Tibial nerve (tissue), 4 donors: ENCODE results near the gene RETSAT. TPM values are rescaled to one million over a fixed set of nuclear protein-coding genes. Genes with fewer than 3 reads are reported as not detected.
"Not testable (repeated sequence)": the region's sequence is repeated elsewhere in the genome, so short reads cannot be mapped to it uniquely, and the experiment has no call there.

ENCODE experiments used
- DNase-seq, 2 donors: peaks; one replicate each; pipeline ENCODE4 v3.0.0-alpha.2; 2019; ENCODE audit warnings: low spot score in 2 of 2
- H3K27ac ChIP-seq, 4 donors: fragments of 200-600 bp; sonication (generic) in 3 of 4; one replicate each; pipeline ENCODE4 v1.5.1; 2017 to 2019; ENCODE audit warnings: mild to moderate bottlenecking in 1 of 4
- H3K27me3 ChIP-seq, 2 donors: fragments of 200-600 bp; sonication (generic) in 1 of 2; one replicate each; pipeline versions ENCODE4 v1.5.1 to v1.6.0; 2017 to 2019
- H3K36me3 ChIP-seq, 3 donors: fragments of 200-600 bp; sonication (generic); one replicate each; pipeline ENCODE4 v1.5.1; 2018 to 2019
- H3K4me1 ChIP-seq, 4 donors: fragments of 200-600 bp; sonication (generic) in 3 of 4; one replicate each; pipeline ENCODE4 v1.5.1; 2017 to 2019
- H3K4me3 ChIP-seq, 4 donors: fragments of 200-600 bp; sonication (generic) in 3 of 4; one replicate each; pipeline ENCODE4 v1.5.1; 2017 to 2019; ENCODE audit warnings: mild to moderate bottlenecking in 1 of 4, moderate library complexity in 1 of 4
- H3K9me3 ChIP-seq, 4 donors: fragments of 200-600 bp; sonication (generic) in 3 of 4; one replicate each; pipeline ENCODE4 v1.5.1; 2017 to 2019
- EP300 ChIP-seq, 2 donors: sonication (generic); formaldehyde crosslinking; IDR thresholded peaks; one replicate each; pipeline ENCODE4 v1.6.1; 2017; ENCODE audit warnings: antibody characterized with exemption in 2 of 2, mild to moderate bottlenecking in 1 of 2
- POLR2A ChIP-seq, 2 donors: fragments of 450-650 bp; IDR thresholded peaks; one replicate each; pipeline ENCODE4 v1.6.1; 2017; ENCODE audit warnings: antibody characterized with exemption in 2 of 2, mild to moderate bottlenecking in 2 of 2, moderate library complexity in 2 of 2
- WGBS, 2 donors: methylation state at CpG; one replicate each; pipeline ENCODE4 v1.1.5; 2018; 5-methylcytosine and 5-hydroxymethylcytosine counted together
- total RNA-seq, 4 donors: library from RNA; depleted of rRNA; stranded (reverse); fragments of >200 nt; gene quantifications; one replicate each; pipeline ENCODE4 v1.1.0, GENCODE V29; 2016
- TF ChIP-seq, protein P1 (sequence below), 5 experiments: fragments of 200-600 bp in 3 of 5; fragments of 450-650 bp in 2 of 5; sonication (generic) in 3 of 5; IDR thresholded peaks; one replicate each; pipeline ENCODE4 v1.5.1; 2016 to 2019; ENCODE audit warnings: antibody characterized with exemption in 5 of 5, mild to moderate bottlenecking in 3 of 5, moderate library complexity in 2 of 5

The RETSAT gene
- total RNA-seq, 4 donors from 2014 or later = 74.7 to 113 (median 97.5) TPM

DNA sequence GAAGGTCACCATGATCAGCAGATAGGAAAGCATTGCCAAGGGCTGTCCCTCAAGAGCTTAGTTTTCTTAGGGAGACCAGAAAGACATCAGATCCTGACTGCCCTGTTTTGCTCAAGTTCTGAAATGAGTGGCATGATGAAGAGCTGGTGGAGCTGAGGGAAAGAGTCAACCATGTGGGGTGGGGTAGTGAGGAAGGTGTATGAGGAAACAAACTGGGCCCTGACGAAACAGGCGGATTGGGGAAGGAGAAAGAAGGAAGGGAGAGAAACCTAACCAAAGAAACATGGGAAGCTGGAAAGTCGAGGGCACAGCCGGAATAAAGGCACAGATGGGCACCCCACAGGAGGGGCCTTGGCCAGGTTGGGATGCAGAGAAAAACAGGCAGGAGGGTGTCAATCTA lies 34.5 kb downstream of the RETSAT start:
- Histone ChIP-seq H3K36me3 (peaks cover 7 to 93% (median 31%) of the 10 kb centered on the region in 3 donors), H3K27me3 (no peaks in the 10 kb centered on the region), H3K4me1 (peaks cover 0 to 54% (median 7%) of the 10 kb centered on the region in 4 donors), H3K4me3 (no peak overlapping the region), H3K27ac (no peak overlapping the region), H3K9me3 (no peaks in the 10 kb centered on the region)
- DNase-seq = no peak
- no peak for TF ChIP-seq POLR2A (IDR thresholded peaks at IDR 0.05)
- TF ChIP-seq, protein P1, sequence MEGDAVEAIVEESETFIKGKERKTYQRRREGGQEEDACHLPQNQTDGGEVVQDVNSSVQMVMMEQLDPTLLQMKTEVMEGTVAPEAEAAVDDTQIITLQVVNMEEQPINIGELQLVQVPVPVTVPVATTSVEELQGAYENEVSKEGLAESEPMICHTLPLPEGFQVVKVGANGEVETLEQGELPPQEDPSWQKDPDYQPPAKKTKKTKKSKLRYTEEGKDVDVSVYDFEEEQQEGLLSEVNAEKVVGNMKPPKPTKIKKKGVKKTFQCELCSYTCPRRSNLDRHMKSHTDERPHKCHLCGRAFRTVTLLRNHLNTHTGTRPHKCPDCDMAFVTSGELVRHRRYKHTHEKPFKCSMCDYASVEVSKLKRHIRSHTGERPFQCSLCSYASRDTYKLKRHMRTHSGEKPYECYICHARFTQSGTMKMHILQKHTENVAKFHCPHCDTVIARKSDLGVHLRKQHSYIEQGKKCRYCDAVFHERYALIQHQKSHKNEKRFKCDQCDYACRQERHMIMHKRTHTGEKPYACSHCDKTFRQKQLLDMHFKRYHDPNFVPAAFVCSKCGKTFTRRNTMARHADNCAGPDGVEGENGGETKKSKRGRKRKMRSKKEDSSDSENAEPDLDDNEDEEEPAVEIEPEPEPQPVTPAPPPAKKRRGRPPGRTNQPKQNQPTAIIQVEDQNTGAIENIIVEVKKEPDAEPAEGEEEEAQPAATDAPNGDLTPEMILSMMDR (IDR thresholded peaks at IDR 0.05) = no peak
- TF ChIP-seq EP300 (IDR thresholded peaks at IDR 0.05) = no peak
- 86 to 87% methylated on average over 4 of the region's 4 CpGs for WGBS, 2 donors

DNA sequence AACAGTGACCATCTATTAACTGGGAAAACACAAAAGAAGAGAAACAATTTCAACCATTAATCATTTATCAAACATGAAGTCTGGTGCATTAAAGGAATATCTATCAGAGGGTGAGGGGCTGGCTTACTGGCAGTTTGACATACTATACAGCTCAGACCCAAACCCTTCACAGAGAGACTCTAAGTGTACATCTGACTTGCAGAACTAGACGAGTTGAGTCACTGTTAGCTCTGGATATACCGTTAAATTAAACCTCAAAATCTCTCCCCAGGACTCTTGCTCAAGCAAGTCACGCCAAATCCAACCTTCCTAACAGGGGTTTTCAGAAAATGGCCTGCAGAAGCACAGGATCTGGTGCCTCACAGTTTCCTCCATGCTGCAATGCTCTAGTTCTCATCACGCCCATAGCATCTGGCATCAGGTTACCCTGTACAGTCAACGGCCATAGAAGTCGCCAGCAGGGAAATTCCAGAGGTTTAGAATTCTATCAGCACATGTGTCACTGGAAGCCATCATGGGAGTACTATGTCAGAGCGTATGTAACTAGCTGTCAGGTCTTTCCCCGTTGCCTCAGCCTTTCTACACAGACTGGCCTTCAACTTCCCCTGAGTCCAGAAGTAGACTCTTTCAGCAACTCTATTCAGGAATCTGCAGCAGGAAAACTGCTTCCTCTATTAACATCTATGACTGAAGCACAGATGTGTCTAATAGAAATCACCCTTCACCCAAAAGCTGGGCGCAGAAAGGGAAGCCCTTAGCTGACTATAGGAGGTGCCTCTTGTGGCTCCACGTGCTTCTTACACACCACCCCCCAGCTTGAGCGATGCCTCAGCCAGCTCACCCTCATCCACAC lies 35.9 kb downstream of the RETSAT start:
- WGBS, 2 donors = 71 to 73% methylated on average over 11 of the region's 11 CpGs
- no peak overlapping the region for H3K27ac ChIP-seq
- TF ChIP-seq EP300 (IDR thresholded peaks at IDR 0.05) (no peak), POLR2A (IDR thresholded peaks at IDR 0.05) (no peak)
- TF ChIP-seq, protein P1 (IDR thresholded peaks at IDR 0.05) = no peak
- peaks cover 0 to 41% (median 3%) of the 10 kb centered on the region in 4 donors for H3K4me1 ChIP-seq
- no peak overlapping the region for H3K4me3 ChIP-seq
- H3K9me3 ChIP-seq = no peaks in the 10 kb centered on the region
- peaks cover 7 to 89% (median 19%) of the 10 kb centered on the region in 3 donors for H3K36me3 ChIP-seq
- H3K27me3 ChIP-seq = no peaks in the 10 kb centered on the region
- no peak for DNase-seq

DNA sequence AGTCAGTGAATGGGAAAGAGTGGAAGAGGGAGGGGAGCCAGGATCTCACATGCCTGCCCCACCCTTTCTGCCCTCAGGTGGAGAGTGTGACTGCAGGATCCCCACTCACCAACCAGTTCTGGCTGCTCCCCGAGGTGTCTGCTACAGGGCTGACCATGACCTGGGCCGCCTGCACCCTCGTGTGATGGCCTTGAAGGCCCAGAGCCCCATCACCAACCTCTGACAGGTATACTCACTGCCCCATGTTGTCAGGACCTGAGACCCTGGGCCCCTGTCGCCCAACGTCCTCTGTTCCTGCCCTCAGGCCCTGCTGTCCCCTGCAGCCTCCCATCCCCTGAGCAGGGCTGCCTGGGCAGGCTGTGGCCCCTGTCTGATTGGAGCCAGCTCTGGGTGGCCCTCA lies 38.4 kb downstream of the RETSAT start:
- not testable (repeated sequence) for H3K27ac ChIP-seq, DNase-seq, H3K9me3 ChIP-seq, H3K4me3 ChIP-seq, H3K27me3 ChIP-seq
- Histone ChIP-seq H3K4me1 (peaks cover 0 to 21% (median 0%) of the 10 kb centered on the region in 4 donors), H3K36me3 (peaks cover 0 to 65% (median 4%) of the 10 kb centered on the region in 3 donors)
- WGBS, 2 donors = 57 to 96% methylated on average over 4 to 5 of the region's 5 CpGs

DNA sequence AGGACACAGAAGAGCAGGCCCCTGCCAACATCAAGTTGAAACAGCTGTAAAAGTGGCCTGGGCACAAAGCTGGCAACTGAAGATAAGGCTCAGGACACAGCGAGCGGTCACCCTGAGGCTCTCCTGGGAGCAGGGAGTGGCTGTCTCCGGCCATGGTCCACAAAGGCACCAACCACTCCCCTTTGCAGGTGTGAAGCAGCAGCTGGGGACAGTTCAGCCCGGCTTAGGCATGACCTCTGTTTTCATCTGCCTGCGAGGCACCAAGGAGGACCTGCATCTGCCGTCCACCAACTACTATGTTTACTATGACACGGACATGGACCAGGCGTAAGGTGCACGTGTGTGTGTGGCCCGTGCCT lies 39.5 kb downstream of the RETSAT start:
- TF ChIP-seq, protein P1 (IDR thresholded peaks at IDR 0.05) = no peak
- TF ChIP-seq EP300 (IDR thresholded peaks at IDR 0.05) = no peak
- no peak for TF ChIP-seq POLR2A (IDR thresholded peaks at IDR 0.05)
- Histone ChIP-seq H3K27ac (no peak overlapping the region), H3K4me1 (peaks cover 0 to 15% (median 0%) of the 10 kb centered on the region in 4 donors), H3K36me3 (peaks cover 0 to 54% (median 4%) of the 10 kb centered on the region in 3 donors), H3K9me3 (no peaks in the 10 kb centered on the region), H3K27me3 (no peaks in the 10 kb centered on the region), H3K4me3 (no peak overlapping the region)
- no peak for DNase-seq
- 84 to 86% methylated on average over 10 of the region's 10 CpGs for WGBS, 2 donors

DNA sequence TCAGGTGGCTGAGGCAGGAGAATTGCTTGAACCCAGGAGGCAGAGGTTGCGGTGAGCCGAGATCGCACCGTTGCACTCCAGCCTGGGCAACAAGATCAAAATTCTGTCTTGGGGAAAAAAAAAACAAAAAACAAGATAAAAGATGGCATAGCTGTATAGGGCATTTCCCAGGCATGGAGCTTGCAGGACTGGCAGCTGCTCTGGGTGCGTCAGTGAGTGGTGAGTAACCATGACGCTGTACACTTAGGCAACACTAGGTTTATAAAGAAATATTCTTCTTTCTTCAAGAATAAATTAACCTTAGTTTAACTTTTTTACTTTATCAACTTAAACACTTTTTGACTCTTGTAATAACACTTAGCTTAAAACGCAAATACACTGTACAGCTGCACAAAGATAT lies 41.9 kb downstream of the RETSAT start:
- no peak for DNase-seq
- Histone ChIP-seq H3K9me3 (no peaks in the 10 kb centered on the region), H3K27me3 (no peaks in the 10 kb centered on the region), H3K36me3 (peaks cover 0 to 36% (median 0%) of the 10 kb centered on the region in 3 donors), H3K27ac (no peak overlapping the region), H3K4me1 (peaks cover 0 to 29% (median 10%) of the 10 kb centered on the region in 4 donors), H3K4me3 (no peak overlapping the region)
- TF ChIP-seq, protein P1 (IDR thresholded peaks at IDR 0.05) = no peak
- TF ChIP-seq POLR2A (IDR thresholded peaks at IDR 0.05) = no peak
- TF ChIP-seq EP300 (IDR thresholded peaks at IDR 0.05) = no peak
- 81 to 90% methylated on average over 7 of the region's 7 CpGs for WGBS, 2 donors
